OCI-LY7 (cell line): ENCODE data around the gene ZFHX2. TPM values are rescaled to one million over a fixed set of nuclear protein-coding genes. Genes with fewer than 3 reads are reported as not detected.

Source experiments
- BruUV-seq: library from RNA; stranded (reverse); fragments of 400-500 nt; replicated peaks from 2 replicates; lab custom pipeline; 2021; lab: Mats Ljungman, UMichigan
- CTCF ChIA-PET: fragments of 300-600 bp; sonication (Branson Sonifier 250); formaldehyde crosslinking; loops from one replicate; lab custom pipeline; 2022; ENCODE audit warnings: antibody characterized with exemption; ENCODE audit not compliant: unreplicated experiment; lab: Charles Lee
- POLR2A ChIA-PET: fragments of 300-600 bp; sonication (Branson Sonifier 250); formaldehyde crosslinking; loops from one replicate; lab custom pipeline; 2022; ENCODE audit warnings: antibody characterized with exemption; lab: Charles Lee
- DNase-seq: peaks from one replicate; pipeline ENCODE4 v3.0.0-alpha.2; 2015; ENCODE audit warnings: low spot score
- H2AFZ ChIP-seq: fragments of 200-600 bp; sonication (generic), shearing (Covaris generic); 2 replicates; pipeline ENCODE4 v1.6.1; 2014; ENCODE audit warnings: mild to moderate bottlenecking, antibody characterized with exemption, low read length, moderate library complexity
- H3K27ac ChIP-seq: fragments of 200-600 bp; sonication (generic); 2 replicates; pipeline ENCODE4 v1.5.1; 2014; ENCODE audit warnings: mixed run types, low read depth, mild to moderate bottlenecking, moderate library complexity, low read length, inconsistent platforms; ENCODE audit not compliant: poor library complexity, severe bottlenecking
- H3K36me3 ChIP-seq: fragments of 200-600 bp; sonication (generic); 2 replicates; pipeline ENCODE4 v1.6.1; 2014; ENCODE audit warnings: mild to moderate bottlenecking, antibody characterized with exemption, low read length, moderate library complexity, mixed read lengths; ENCODE audit not compliant: insufficient read depth
- H3K4me1 ChIP-seq: fragments of 200-600 bp; sonication (generic); 2 replicates; pipeline ENCODE4 v1.5.1; 2014; ENCODE audit warnings: mild to moderate bottlenecking, low read length; ENCODE audit not compliant: insufficient read depth, poor library complexity, severe bottlenecking
- H3K4me2 ChIP-seq: fragments of 200-600 bp; sonication (generic); 2 replicates; pipeline ENCODE4 v1.6.1; 2014; ENCODE audit warnings: mild to moderate bottlenecking, low read length
- H3K4me3 ChIP-seq: fragments of 200-600 bp; sonication (generic); 2 replicates; pipeline ENCODE4 v1.5.1; 2014; ENCODE audit warnings: mild to moderate bottlenecking, low read depth, low read length; ENCODE audit not compliant: poor library complexity, severe bottlenecking
- H3K79me2 ChIP-seq: fragments of 200-600 bp; sonication (generic); 2 replicates; pipeline ENCODE4 v1.6.1; 2016; ENCODE audit warnings: low read depth, mild to moderate bottlenecking, low read length, moderate library complexity, mixed read lengths; ENCODE audit not compliant: insufficient read depth
- H3K9me2 ChIP-seq: fragments of 200-600 bp; sonication (generic); 2 replicates; pipeline ENCODE4 v1.6.1; 2016; ENCODE audit warnings: mild to moderate bottlenecking, low read length, mixed read lengths; ENCODE audit not compliant: insufficient read depth
- H3K9me3 ChIP-seq: fragments of 200-600 bp; sonication (generic); 2 replicates; pipeline ENCODE4 v1.6.1; 2014; ENCODE audit warnings: mild to moderate bottlenecking, mixed run types, low read length, mixed read lengths
- H4K20me1 ChIP-seq: fragments of 200-600 bp; sonication (generic); 2 replicates; pipeline ENCODE4 v1.6.1; 2014; ENCODE audit warnings: mild to moderate bottlenecking, antibody characterized with exemption, low read length, moderate library complexity, mixed read lengths; ENCODE audit not compliant: insufficient read depth
- EZH2phosphoT487 ChIP-seq: fragments of 200-600 bp; sonication (generic); IDR thresholded peaks from 2 replicates; pipeline ENCODE4 v1.6.1; 2018; ENCODE audit warnings: low read depth, borderline replicate concordance, mild to moderate bottlenecking, mixed run types, antibody characterized with exemption, low read length, moderate library complexity, mixed read lengths
- intact Hi-C: fragments of 100-400 bp; cut with micrococcal nuclease; formaldehyde crosslinking; loops from one replicate; pipeline ENCODE4 v1.10.0; 2022; ENCODE audit not compliant: unreplicated experiment
- total RNA-seq, 2 experiments: library from RNA; depleted of rRNA in 1 of 2; stranded (reverse); fragments of >200 nt in 1 of 2; shearing (Covaris generic) in 1 of 2; gene quantifications; 2 replicates each; pipeline ENCODE4 v1.2.3, GENCODE V29; 2014 to 2022
- TF ChIP-seq, protein P1 (sequence below): fragments of 200-600 bp; sonication (generic); conservative IDR thresholded peaks from 2 replicates; pipeline ENCODE4 v1.5.1; 2014; ENCODE audit warnings: mild to moderate bottlenecking, antibody characterized with exemption, low read length, moderate library complexity, mixed read lengths

Gene ZFHX2
- total RNA-seq, 2 experiments from 2014 or later, result 0.60 to 1.8 TPM

DNA sequence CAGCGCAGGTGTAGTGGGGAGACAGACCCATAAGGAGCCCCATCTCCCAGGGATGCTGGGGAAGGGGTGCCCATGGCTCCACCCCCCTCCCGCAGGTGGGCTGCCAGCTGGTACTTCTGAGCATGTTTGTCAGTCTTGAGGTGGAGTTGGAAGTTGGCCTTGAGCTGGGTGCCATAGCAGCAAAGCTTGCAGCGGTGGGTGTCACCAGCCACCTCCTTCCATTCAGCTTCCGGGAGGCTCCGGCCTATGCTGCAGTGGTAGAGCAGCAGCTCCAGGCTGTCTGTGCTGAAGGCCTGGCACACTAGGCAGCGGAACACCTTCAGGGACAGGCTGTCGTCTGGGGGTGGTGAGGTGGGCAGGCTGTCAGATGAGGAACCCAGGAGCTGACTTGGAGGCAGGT is 18.9 kb downstream of the ZFHX2 start:
- Histone ChIP-seq H3K27ac (no peak overlapping the region), H4K20me1 (no peaks in the 10 kb centered on the region), H2AFZ (no peak overlapping the region), H3K9me2 (no peaks in the 10 kb centered on the region), H3K4me1 (no peaks in the 10 kb centered on the region), H3K79me2 (no peaks in the 10 kb centered on the region), H3K4me3 (no peak overlapping the region), H3K36me3 (no peaks in the 10 kb centered on the region), H3K9me3 (no peaks in the 10 kb centered on the region), H3K4me2 (no peak overlapping the region)
- no peak for TF ChIP-seq EZH2phosphoT487
- TF ChIP-seq, protein P1, sequence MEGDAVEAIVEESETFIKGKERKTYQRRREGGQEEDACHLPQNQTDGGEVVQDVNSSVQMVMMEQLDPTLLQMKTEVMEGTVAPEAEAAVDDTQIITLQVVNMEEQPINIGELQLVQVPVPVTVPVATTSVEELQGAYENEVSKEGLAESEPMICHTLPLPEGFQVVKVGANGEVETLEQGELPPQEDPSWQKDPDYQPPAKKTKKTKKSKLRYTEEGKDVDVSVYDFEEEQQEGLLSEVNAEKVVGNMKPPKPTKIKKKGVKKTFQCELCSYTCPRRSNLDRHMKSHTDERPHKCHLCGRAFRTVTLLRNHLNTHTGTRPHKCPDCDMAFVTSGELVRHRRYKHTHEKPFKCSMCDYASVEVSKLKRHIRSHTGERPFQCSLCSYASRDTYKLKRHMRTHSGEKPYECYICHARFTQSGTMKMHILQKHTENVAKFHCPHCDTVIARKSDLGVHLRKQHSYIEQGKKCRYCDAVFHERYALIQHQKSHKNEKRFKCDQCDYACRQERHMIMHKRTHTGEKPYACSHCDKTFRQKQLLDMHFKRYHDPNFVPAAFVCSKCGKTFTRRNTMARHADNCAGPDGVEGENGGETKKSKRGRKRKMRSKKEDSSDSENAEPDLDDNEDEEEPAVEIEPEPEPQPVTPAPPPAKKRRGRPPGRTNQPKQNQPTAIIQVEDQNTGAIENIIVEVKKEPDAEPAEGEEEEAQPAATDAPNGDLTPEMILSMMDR, result no peak
- BruUV-seq, result no TSS peak
- ChIA-PET CTCF (no interaction called here), POLR2A (interaction anchor here (0.6 to 0.9 kb wide), 2 partner anchors 22 to 153 kb away, joined by 3 to 6 read pairs; no protein-coding TSS in a partner anchor)
- DNase-seq, result no peak
- intact Hi-C loops, result no loop called here

GRCh38 chr14:23531391-23531790 is 20.2 kb downstream of the ZFHX2 start:
- intact Hi-C loops, result no loop called here
- no peak for DNase-seq
- no peak overlapping the region for H3K27ac ChIP-seq
- TF ChIP-seq, protein P1, result no peak
- TF ChIP-seq EZH2phosphoT487, result no peak
- ChIA-PET CTCF (interaction anchor here (0.7 kb wide), 1 partner anchor 367 kb away, joined by 3 read pairs; no protein-coding TSS in a partner anchor), POLR2A (no interaction called here)
- no peaks in the 10 kb centered on the region for H4K20me1 ChIP-seq
- no peak overlapping the region for H3K4me2 ChIP-seq
- H3K4me3 ChIP-seq, result no peak overlapping the region
- no peaks in the 10 kb centered on the region for H3K36me3 ChIP-seq
- H3K79me2 ChIP-seq, result no peaks in the 10 kb centered on the region
- H3K9me3 ChIP-seq, result no peaks in the 10 kb centered on the region
- H2AFZ ChIP-seq, result no peak overlapping the region
- no peaks in the 10 kb centered on the region for H3K9me2 ChIP-seq
- no TSS peak for BruUV-seq
- H3K4me1 ChIP-seq, result no peaks in the 10 kb centered on the region

DNA sequence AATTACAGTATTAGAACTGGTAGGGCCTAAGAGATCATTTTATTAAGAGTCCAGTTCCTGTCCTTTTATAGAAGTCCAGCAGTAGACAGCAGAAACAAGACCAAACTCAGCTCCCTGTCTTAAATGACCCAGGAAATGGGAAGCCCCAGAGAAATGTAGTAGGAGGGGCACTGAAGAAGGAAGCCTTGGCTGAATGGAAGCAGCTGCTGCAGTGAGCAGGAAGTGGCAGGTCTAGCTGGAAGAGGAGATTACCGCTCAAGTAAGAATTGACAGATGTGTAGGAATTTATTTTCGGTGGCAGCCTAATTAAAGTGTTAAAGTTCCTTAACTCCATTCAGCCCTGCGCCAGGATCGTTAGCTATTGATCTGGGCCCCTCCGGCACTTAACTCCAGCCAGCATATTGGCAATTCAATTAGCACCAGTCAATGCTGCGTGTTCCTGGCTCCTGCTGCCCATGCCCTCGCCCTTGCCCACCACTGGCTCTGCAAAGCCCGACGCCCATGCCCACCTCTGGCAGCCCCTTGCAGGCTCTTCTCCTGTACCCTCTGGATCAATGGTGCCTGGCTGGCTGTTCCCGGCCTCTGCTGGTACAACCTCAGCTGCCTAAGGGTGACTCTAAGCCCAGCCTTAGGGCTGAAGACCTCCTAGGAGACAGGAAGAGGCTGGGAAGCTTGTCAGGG is 21.1 kb downstream of the ZFHX2 start:
- H4K20me1 ChIP-seq, result no peaks in the 10 kb centered on the region
- H2AFZ ChIP-seq, result no peak overlapping the region
- intact Hi-C loops, result no loop called here
- BruUV-seq, result no TSS peak
- H3K9me2 ChIP-seq, result no peaks in the 10 kb centered on the region
- no peak for DNase-seq
- H3K4me1 ChIP-seq, result no peaks in the 10 kb centered on the region
- no peaks in the 10 kb centered on the region for H3K36me3 ChIP-seq
- H3K79me2 ChIP-seq, result no peaks in the 10 kb centered on the region
- no peak overlapping the region for H3K27ac ChIP-seq
- TF ChIP-seq, protein P1, result no peak
- TF ChIP-seq EZH2phosphoT487, result no peak
- H3K9me3 ChIP-seq, result no peaks in the 10 kb centered on the region
- H3K4me3 ChIP-seq, result no peak overlapping the region
- POLR2A ChIA-PET, result interaction anchor here (0.7 kb wide), 1 partner anchor 14 kb away, joined by 3 read pairs; no protein-coding TSS in a partner anchor
- CTCF ChIA-PET, result no interaction called here
- no peak overlapping the region for H3K4me2 ChIP-seq
